COR-L47 (cell line): ENCODE measurements around the gene C12orf75.
A peak's percentile ranks its signal among the peaks of the same experiment; 100 is the strongest.

ENCODE experiments used
- DNase-seq: peaks from one replicate; lab custom pipeline; 2025; lab: John Stamatoyannopoulos, UW

C12orf75 gene

GRCh38 chr12:105418821-105419291 is 88.4 kb downstream of the C12orf75 start:
- DNase-seq = no peak

DNA sequence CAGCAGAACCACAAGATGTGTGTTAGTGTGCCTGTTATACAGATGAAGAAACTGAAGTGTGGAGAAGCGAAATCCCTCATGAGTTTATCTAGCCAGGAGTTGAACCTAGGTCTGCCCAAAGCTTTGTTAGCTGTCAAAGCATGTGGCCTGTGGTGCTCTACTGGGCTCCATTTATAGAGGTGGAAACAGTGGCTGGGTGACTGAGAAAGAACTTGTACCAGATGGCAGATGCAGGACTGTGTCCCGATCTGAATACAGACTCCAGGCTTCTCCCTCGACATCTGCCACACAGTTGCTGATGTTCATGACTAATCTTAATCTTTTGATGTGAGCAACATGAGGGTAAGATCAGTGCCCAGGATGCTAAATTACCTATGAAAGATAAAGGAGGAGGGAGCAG is 89.1 kb downstream of the C12orf75 start:
- DNase-seq = no peak

DNA sequence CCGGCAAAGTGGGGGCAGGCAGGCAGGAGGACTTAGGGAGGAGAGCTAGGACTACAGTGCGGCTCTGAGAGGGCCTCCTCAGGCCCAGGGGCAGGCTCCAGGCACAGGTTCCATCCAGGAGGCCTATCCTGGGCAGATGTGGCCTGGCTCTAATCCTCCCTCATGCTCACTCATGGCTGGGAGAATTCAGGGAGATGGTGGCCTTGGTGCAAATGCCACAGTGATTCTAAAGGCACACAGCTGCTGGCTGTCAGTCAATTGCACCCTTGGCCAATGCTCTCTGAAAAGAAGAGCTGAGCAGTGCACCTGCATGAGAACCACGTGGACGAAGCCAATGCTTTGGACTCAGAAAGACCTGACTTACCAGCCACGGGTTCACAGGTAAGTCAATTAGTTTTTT is 89.6 kb downstream of the C12orf75 start:
- DNase-seq = no peak

DNA sequence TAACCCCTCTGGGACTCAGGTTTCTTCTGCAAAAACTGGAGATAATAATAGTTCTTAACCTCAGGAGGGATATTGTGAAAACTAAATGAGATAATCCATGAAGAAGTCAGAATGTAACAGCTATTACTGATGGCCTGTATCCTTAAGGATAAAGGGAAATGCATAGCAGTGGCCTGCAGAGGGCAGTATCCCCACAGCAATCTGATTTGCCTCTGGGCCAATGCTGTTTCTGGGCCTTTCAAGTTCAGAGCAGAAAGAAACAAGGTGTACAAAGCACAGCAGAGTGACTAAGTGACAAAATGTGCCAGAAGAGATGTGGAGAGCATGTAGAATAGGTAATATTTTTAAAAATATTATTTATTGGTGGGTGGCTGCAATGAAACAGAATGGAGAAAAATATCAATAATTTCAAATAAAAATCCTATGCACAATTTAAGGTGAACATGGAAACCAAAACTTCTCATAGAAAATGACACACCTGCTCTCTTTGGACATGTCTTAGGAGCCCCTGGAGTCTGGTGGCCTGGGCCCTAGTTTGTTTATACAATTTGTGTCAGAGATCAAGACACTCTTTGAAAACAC is 90.3 kb downstream of the C12orf75 start:
- peak; percentile 46 for DNase-seq
